SK-N-MC (cell line): ENCODE data around the gene PPIP5K2.

Source experiments
- EZH2 ChIP-seq: fragments of 200-600 bp; sonication (generic); IDR thresholded peaks from one replicate; pipeline ENCODE4 v1.6.1; 2017; ENCODE audit warnings: antibody characterized with exemption
- POLR2AphosphoS5 ChIP-seq: IDR thresholded peaks from 2 replicates; pipeline ENCODE4 v1.6.1; 2012; ENCODE audit warnings: mild to moderate bottlenecking, low read depth, low read length, borderline replicate concordance

DNA sequence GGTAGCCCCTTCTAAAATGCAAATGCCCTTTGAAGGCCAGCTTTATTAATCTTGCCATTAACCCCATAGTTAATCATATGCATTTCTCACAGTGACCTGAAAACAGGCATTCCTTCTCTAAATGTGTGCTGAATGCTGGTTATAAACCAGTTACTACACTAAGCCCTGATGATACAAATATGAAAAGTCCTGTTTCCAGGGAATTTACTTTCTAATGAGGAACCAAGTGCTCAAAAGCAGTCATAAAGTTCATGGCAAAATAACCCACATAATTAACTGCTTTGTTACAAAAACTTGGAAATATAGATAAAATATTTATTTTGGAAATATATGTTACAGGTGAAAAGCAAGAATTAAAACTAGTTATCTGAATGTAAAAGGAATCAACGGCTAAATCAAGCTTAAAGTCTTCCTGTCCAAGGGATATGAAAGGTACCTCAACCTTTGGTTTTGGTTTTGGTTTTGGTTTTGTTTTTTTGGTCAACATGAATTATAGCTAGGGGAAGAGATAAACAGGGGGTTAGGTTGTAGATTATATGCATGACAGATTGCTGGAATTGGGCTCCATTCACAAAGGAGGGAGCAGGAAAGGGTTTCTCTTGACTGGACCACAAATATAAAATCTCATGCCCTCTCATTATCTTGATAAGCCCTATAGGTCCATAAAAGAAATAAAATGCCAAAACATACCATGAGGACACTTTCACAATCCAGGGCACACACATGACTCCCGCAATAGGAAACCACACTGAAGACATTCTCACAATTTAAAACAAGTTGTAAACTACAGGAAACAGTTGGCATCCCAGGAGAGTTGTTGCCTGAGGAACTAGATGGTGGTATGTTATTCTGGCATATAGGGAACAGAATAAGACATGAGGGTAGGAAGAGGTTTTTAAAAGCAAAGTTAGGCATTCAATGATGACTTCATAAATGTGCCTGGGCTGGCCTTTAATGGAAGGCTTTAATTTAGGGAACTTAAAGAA, 91.8 kb downstream of the PPIP5K2 start:
- TF ChIP-seq EZH2 = no peak
- peak; percentile 41; the same call in 1 of the 2 replicates for TF ChIP-seq POLR2AphosphoS5
